Neural crest cell (in vitro differentiated cells): ENCODE data around the gene ZNF638. TPM values are rescaled to one million over a fixed set of nuclear protein-coding genes. Genes with fewer than 3 reads are reported as not detected.

Experiments used
- DNase-seq: peaks from one replicate; pipeline ENCODE4 v3.0.0; 2021; ENCODE audit warnings: low read depth, mixed read lengths, low spot score
- H3K27ac Mint-ChIP-seq: one replicate; pipeline ENCODE4 v1.8.0; 2021; ENCODE audit warnings: mild to moderate bottlenecking, mixed read lengths; ENCODE audit not compliant: unreplicated experiment
- H3K27me3 Mint-ChIP-seq: 2 replicates; pipeline ENCODE4 v1.8.0; 2021; ENCODE audit warnings: low read depth, mild to moderate bottlenecking, mixed read lengths
- H3K36me3 Mint-ChIP-seq: 2 replicates; pipeline ENCODE4 v1.8.0; 2021; ENCODE audit warnings: low read depth, mild to moderate bottlenecking, mixed read lengths
- H3K4me1 Mint-ChIP-seq: 2 replicates; pipeline ENCODE4 v1.8.0; 2021; ENCODE audit warnings: mixed read lengths
- H3K4me3 Mint-ChIP-seq: one replicate; pipeline ENCODE4 v1.8.0; 2021; ENCODE audit warnings: mild to moderate bottlenecking, mixed read lengths
- H3K9me3 Mint-ChIP-seq: 2 replicates; pipeline ENCODE4 v1.8.0; 2021; ENCODE audit warnings: mixed read lengths
- CTCF ChIP-seq: fragments of 200-600 bp; sonication (generic); conservative IDR thresholded peaks from 2 replicates; pipeline ENCODE4 v1.5.0; 2021; ENCODE audit warnings: antibody characterized with exemption, mild to moderate bottlenecking
- total RNA-seq: library from RNA; stranded (reverse); gene quantifications from 2 replicates; pipeline ENCODE4 v1.2.1, GENCODE V29; 2021

Gene ZNF638
- total RNA-seq, 1 donor from 2014 or later, result 159 TPM

DNA sequence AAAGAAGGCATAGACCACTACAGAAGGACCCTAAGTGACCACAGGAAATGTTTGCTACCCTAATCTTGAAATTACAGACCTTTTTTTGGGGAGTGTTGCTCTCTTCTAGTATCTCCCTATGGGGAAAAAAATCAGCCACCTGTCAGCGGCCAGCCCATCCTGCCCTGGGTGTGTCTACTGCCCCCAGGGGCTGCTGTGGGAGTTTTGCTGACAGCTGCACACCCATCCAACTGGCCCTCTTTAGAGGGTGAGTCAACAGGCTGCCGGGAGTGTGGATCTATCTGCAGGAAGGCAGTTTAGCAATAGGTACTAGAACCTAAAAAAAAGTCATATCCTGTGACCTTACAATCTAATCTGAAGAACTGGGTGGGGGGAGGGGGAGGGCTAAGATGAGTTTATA is 121.0 kb downstream of the ZNF638 start:
- Mint-ChIP-seq H3K36me3 (no peaks in the 10 kb centered on the region), H3K27me3 (peaks cover 67% of the 10 kb centered on the region), H3K9me3 (no peaks in the 10 kb centered on the region), H3K4me3 (no peak overlapping the region), H3K4me1 (peaks cover 25% of the 10 kb centered on the region), H3K27ac (no peak overlapping the region)
- DNase-seq, result no peak
- TF ChIP-seq CTCF, result peak; percentile 14

GRCh38 chr2:71453404-71454220 is 122.0 kb downstream of the ZNF638 start, which contains the start of gene DYSF:
TSS of gene DYSF (plus strand) at chr2:71453561.
- peaks cover 67% of the 10 kb centered on the region for H3K27me3 Mint-ChIP-seq
- no peaks in the 10 kb centered on the region for H3K36me3 Mint-ChIP-seq
- H3K27ac Mint-ChIP-seq, result no peak within 1 kb of the TSS
- no peak for DNase-seq
- H3K9me3 Mint-ChIP-seq, result no peaks in the 10 kb centered on the region
- peak within 1 kb of the TSS; percentile 16 for H3K4me3 Mint-ChIP-seq
- H3K4me1 Mint-ChIP-seq, result peaks cover 29% of the 10 kb centered on the region
- TF ChIP-seq CTCF, result no peak

DNA sequence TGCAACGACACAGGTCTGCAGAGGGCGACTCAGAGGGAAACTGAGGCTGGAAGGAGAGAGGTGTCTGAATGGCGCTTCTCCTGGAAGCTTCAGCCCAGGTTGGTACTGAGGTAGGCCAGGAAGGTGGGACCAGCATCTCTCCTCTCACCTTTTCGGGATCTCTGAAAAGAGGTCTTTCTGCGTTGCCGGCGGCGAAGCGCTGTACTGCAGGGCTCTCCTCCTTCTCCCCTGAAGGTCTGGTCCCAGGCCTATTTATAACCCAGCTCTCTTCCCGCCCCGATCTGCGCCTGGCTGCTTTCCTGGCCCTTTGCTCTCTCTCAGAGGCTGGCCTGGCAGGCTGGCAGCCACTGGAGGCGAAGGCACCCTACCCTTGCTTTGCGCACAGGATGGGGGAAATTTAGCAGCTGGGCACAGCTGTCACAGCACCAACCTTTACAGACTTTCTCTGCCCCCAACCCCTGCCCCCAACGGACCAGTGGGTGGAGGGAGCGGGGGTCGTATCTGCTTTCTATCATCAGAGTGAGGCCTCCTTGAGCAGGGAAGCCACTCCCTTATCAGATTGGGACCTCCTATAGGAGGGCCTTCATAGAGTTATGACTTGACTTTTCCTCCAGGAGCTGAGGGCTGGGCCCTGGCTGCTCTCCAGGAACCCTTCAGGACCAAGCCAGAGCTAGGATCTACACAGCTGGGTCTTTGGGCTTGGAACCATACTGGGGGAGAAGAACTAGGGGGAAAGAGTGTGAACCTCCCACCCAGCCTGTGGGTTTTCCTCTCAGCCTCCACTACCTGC is 122.8 kb downstream of the ZNF638 start:
- DNase-seq, result no peak
- Mint-ChIP-seq H3K4me3 (peak overlapping the region; percentile 7), H3K4me1 (peaks cover 30% of the 10 kb centered on the region), H3K36me3 (no peaks in the 10 kb centered on the region), H3K27me3 (peaks cover 65% of the 10 kb centered on the region), H3K9me3 (no peaks in the 10 kb centered on the region), H3K27ac (no peak overlapping the region)
- no peak for TF ChIP-seq CTCF

DNA sequence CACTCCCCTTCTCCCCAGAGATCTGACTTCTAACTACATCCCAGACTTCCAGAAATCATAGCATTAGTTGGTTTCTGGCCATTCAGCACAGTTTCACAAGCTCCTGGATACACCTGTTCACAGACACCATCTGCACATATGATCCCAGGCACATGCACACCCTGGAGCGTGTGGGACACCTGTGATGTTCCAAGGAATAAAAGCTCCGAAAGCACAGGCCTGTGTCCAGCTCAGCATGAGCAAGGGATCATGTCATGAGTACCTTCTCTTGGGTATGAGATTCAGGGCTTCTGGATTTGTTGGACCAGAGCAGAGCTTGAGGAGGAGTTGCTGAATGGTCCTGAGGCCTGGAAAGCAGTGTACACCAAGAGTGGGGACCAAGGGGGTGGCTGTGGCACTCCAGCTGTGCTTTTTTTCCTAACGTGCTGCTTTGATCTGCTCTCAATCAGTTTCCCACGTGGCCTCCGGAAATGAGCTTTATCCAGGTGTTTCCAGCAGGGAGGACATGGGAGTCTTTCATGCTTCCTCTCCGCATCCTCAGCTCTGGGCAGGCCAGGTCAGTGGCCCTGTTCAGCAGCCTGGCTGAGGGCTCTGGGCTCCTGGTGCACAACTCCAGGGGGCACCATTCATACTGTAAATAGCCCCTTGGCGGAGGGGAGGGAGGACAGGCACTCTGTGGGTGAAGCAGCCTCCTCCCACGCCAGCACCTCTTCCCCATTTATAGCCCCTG is 123.6 kb downstream of the ZNF638 start:
- TF ChIP-seq CTCF, result no peak
- H3K36me3 Mint-ChIP-seq, result no peaks in the 10 kb centered on the region
- no peak overlapping the region for H3K27ac Mint-ChIP-seq
- H3K27me3 Mint-ChIP-seq, result peaks cover 59% of the 10 kb centered on the region
- DNase-seq, result no peak
- no peaks in the 10 kb centered on the region for H3K9me3 Mint-ChIP-seq
- peak overlapping the region; percentile 54 for H3K4me3 Mint-ChIP-seq
- H3K4me1 Mint-ChIP-seq, result peaks cover 31% of the 10 kb centered on the region
